ENCODE data around the gene SNU13.
"Not testable (repeated sequence)": the region's sequence is repeated elsewhere in the genome, so short reads cannot be mapped to it uniquely, and the experiment has no call there.

SNU13 gene

DNA sequence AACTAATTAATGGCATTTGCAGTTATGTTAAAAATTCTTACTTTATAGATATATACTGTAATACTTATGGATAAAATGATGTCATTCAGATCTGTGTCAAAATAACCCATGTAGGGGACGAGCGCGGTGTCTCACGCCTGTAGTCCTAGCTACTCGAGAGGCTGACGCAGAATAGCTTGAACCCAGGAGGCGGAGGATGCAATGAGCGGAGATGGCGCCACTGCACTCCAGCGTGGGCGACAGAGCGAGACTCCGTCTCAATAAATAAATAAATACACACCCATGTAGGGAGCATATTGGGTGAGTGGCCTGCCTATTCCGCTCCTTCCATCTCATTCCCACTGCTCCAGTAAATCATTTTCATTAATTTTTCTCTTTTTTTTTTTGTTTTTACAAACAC is 7.1 kb downstream of the SNU13 start:
- DNase-seq (ENCODE audit: low read depth): no peak

DNA sequence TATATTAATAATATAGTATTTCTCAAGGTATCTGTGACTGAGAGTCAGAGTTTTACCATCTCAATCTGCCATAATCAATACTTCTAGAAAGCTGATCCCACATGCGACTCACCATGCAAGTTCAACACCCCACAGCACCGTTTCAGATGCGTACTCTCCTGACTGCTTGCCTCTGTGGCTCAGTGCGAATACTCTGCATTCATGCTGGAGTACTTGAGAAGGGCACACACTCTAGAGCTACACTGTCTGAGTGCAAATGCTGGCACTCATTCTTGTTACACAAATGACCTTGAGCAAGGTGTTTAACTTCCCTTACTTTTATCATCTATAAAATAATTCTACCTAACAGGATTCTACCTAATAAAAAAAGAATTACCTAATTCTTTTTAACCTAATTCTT is 12.5 kb downstream of the SNU13 start:
- DNase-seq (ENCODE audit: low read depth): no peak

DNA sequence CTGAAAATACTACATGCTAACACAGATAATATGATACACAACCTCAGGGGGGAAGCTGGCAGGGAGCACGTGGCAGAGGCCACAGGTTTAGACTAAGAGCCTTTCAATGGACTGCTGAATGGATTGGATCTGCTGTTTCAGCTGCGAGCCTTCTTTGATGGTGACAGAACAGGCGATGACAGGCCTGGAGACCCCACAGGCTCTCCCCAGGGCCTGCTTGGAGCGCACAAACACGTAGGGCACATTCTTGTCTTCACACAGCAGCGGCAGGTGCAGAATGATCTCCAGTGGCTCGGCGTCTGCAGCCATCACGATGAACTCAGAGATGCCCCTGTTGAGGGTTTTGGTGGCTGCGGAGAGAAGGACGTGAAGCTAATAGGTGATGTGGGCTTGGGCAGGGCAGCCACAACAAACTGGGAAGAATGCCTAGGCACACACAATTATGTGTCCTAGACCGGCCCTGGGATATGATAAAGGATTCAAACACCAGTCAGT is 13.8 kb downstream of the SNU13 start:
- no peak for DNase-seq (ENCODE audit: low read depth)

DNA sequence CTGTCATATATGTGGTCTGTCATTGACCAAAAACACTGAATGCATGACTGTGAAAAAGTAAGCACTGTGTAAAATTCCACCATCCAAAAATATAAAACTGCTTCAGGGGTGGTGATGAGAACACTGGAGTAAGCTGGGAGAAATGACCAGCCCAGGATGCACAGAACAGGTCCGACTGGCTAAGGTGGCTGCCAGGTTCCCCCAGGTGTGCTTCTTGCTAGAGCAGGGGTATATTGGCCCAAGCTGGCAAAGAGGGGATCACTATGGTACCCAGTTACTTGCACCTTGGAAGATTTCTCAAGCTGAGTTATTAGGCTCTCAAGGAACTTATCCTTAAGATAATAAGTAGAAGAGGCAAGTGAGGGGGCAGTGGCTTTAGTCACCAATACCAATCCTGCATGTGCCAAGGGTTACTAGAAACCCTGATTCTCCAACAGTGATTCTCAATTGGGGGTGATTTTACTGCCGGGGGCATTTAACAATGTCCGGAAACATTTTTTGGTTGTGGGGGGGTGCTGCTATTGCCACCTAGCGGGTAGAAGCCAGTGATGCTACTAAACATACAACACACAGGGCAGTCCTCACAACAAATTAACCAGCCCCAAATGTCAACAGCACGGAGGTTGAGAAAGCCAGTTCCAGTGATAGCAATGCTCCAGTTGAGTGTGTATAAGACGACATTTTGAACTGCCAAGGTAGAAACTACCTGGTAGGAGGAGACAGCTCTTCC is 15.7 kb downstream of the SNU13 start:
- DNase-seq (ENCODE audit: low read depth): no peak

DNA sequence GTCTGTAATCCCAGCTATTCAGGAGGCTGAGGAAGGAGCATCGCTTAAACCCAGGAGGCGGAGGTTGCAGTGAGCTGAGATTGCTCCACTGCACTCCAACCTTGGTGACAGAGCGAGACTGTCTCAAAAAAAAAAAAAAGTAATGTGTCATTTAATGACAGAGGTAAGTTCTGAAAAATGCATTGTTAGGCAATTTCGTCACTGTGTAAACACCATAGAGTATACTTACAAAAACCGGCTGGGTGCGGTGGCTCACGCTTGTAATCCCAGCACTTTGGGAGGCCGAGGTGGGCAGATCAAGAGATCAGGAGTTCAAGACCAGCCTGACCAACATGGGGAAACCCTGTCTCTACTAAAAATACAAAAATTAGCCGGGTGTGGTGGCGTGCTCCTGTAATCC is 16.6 kb downstream of the SNU13 start:
- not testable (repeated sequence) for DNase-seq (ENCODE audit: low read depth)

DNA sequence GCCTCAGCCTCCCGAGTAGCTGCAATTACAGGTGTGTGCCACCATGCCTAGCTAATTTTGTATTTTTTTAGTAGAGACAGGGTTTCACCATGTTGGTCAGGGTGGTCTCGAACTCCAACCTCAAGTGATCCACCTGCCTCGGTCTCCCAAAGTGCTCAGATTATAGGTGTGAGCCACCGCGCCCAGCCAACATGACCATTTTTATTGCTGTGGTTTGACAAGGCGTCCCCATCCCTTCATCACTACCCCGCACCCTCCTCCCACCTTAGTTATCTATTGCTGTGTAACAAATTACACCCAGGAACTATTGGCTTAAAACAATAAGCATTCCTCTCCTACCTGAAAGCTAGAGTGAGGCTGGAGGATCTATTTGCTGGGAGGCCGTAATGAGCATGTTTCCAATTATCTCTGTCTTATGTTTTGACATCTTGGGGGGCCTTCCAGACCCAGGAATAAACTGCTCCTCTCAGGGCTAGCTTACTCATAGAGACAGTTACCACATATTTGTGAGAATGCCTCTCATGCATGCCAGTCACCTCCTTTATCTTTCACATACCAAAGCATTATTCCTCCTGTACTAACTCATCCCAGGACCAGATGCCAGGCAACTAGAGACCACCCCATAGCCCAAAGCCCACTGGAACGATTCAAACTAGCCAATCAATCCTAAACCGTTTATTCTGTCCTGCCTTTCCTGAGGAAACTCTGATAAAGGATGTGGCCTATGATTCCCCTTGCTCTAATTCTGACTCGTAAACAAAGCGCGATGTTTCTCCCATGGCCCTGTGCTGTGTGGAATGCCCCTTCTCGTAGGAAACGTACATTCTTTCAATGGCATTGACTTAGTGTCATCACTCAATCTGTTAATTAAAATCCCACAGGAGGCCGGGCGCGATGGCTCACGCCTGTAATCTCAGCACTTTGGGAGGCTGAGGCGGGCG is 19.4 kb downstream of the SNU13 start:
- no peak for DNase-seq (ENCODE audit: low read depth)

DNA sequence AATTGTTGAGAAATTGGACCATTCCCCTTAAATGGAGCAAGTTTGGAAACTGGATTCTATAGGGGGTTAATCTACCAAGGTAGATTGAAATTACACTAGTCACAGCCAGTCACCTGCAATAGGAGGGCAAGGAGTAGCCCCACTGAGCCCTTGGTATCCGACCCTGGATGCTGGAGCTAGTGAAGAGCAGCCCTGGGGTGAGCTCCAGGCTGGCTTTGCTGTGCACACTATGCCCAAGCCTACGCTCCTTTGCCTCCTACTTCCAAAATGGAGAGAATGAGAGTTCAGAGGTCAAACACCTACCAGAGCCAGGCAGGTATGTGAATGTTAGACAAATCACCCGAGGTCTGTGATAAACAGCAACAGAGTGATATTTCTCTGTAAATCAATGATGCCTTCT is 23.7 kb downstream of the SNU13 start:
- DNase-seq (ENCODE audit: low read depth): no peak

DNA sequence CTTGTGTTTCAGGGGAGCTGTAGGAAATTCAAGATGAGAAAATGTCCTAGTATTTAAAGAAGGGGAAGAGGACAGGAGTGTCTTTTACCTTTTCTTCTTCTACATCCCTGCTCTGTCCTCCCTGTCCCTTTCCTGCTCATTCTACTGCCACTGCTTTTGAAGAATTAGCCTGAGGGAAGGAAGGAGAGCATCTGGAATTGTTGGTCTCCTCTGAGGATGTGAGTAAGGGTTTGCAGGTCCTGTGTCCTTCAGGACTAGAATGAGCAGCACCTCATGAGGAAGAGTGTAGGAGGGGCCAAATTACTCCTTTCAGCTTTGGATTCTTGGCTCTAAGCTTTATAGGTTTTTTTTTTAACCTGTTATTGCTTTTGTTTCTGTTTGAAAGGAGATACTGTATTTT is 24.2 kb downstream of the SNU13 start:
- no peak for DNase-seq (ENCODE audit: low read depth)

DNA sequence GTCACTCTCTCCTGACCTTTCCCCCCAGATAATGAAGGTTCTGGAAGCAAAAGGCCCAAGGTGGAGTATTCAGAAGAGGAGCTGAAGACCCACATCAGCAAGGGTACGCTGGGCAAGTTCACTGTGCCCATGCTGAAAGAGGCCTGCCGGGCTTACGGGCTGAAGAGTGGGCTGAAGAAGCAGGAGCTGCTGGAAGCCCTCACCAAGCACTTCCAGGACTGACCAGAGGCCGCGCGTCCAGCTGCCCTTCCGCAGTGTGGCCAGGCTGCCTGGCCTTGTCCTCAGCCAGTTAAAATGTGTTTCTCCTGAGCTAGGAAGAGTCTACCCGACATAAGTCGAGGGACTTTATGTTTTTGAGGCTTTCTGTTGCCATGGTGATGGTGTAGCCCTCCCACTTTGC is 25.1 kb downstream of the SNU13 start:
- DNase-seq (ENCODE audit: low read depth): not testable (repeated sequence)

DNA sequence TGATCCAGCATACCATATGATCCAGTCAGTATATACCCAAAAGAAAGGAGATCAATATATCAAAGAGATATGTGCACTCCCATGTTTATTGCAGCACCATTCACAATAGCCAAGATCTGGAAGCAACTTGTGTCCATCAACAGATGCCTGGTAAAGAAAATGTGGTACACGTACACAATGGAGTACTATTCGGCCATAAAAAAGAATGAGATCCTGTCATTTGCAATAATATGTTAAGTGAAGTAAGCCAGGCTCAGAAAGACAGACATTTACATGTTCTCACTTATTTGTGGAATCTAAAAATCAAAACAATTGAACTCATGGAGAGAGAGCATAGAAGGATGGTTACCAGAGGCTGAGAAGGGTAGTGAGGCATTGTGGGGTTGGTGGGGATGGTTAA is 27.0 kb downstream of the SNU13 start:
- DNase-seq (ENCODE audit: low read depth): no peak

DNA sequence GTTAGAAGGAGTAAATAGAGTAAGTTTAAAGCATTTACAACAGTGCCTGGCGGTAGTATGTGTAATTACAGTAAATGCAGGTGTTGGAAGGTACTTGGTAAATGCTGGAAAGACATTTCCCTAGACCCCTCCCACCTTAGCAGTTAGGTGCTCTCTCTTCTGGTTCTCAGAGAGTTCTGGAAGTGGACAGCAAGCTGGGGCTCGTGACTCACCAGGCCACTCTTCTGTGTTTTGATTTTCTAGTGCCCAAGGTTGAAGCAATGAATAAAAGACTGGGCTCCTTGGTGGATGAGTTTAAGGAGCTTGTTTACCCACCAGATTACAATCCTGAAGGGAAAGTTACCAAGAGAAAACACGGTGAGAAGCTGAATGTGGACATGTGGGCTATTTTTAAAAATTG is 27.6 kb downstream of the SNU13 start:
- DNase-seq (ENCODE audit: low read depth): no peak

DNA sequence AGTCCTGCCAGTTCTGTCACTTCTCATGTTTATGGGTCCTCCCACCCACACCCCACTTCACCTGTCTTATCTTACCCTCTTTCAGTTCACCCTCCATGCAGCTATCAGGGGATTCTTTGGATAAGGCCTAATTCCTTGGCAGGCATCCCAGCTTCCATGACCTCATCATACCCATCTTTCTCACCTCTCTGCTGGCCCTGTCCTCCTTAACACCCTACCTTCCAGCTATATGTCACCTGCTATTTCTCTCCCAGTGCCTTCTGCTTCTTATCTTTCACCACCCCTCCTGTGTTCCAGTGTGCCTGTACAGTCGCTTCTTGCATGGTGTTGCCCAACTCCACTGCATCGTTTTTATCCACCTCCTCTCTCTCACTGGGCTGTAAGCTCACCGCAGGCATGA is 28.3 kb downstream of the SNU13 start:
- no peak for DNase-seq (ENCODE audit: low read depth)

DNA sequence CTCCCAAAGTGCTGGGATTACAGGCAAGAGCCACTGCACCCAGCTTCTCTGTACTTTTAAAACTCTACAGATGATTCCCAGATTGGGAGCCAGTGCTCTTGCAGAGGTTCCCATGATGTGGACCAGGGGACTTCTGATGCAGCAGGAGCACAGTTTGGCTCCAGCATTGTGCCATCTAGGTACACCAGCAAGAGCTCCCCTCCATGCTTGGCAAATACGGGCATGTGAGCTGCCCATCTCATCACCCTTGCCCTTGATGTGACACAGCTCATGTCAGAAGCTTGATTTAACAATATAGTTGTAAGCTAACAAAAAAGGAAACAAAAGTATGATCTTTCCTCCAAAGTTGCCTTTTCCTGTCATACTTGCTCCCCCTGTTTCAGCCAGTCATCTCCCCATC is 28.7 kb downstream of the SNU13 start:
- no peak for DNase-seq (ENCODE audit: low read depth)

DNA sequence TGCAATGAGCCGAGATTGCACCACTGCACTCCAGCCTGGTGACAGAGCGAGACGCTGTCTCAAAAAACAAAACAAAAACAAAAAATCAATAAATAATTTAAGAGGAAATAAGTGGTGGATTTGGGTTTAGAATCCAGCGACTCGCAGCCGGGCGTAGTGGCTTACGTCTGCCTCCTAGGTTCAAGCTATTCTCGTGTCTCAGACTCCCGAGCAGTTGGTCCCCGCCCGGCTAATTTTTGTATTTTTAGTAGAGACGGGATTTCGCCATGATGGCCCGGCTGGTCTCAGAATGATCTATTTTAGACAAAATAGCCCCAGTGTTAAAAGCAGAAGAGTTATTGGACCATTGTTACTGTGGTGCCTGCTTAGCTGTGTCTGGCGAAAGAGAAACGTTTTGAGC is 29.8 kb downstream of the SNU13 start:
- no peak for DNase-seq (ENCODE audit: low read depth)

DNA sequence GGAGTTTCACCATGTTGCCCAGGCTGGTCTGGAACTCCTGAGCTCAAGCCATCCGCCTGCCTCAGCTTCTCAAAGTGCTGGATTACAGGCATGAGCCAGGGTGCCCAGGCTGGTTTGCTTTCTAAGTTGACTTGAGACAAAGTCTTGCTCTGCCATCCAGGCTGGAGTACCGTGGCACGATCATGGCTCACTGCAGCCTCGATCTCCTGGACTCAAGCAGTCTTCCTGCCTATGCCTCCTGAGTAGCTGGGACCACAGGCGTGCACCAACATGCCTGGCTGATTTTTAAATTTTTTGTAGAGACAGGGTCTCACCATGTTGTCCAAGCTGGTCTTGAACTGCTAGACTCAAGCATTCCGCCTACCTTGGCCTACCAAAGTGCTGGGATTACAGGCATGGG is 31.0 kb downstream of the SNU13 start:
- DNase-seq (ENCODE audit: low read depth): no peak

DNA sequence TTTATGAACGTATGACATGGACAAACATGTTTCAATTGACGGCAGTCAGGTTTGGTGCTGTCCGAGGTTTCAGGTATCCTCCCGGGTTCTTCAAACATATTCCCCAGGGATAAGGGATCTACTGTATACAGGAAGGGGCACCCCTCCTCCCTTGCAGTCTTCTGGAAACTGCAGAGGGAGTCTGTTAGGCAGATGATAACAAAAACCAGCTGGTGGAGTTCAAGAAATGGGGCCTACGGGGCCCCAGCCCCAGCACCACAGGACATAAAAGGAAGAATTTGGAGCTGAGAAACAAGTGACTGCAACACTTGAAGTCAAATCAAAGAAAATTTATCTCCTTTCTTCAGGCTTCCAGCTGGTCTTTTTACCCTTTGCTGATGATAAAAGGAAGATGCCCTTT is 32.1 kb downstream of the SNU13 start:
- no peak for DNase-seq (ENCODE audit: low read depth)

DNA sequence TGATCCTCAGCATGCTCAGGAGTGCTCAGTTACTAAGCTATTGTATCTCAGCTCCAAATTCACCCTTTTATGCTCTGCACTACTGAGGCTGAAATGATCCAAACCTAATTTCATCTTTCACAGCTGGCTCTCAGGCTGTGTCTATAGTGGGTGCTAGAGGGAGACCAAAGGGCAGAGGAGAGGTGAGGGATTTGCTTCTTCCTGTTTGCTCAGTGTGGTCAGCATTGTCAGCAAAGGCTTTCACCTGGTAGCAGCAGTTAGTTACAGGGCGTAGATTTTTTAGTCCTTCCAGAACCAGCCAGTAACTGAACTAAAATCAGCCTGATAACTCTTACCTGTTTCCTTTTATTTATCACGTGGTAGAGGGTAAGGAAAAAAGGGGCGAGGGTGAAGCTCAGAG is 34.3 kb downstream of the SNU13 start:
- DNase-seq (ENCODE audit: low read depth): no peak

DNA sequence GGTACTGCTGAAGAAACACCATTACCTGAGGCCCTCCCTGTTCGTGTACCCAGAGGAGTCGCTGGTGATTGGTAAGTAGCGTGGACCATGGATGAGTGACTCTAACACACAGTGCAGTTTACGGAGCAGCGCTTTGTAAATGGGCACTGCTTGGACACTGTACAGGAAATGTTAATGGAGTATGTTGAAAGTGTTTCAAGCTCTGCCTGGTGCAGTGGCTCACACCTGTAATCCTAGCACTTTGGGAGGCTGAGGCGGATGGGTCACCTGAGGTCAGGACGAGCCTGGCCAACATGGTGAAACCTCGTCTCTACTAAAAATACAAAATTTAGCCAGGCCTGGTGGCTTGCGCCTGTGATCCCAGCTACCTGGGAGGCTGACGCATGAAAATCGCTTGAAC is 37.8 kb downstream of the SNU13 start:
- DNase-seq (ENCODE audit: low read depth): no peak

DNA sequence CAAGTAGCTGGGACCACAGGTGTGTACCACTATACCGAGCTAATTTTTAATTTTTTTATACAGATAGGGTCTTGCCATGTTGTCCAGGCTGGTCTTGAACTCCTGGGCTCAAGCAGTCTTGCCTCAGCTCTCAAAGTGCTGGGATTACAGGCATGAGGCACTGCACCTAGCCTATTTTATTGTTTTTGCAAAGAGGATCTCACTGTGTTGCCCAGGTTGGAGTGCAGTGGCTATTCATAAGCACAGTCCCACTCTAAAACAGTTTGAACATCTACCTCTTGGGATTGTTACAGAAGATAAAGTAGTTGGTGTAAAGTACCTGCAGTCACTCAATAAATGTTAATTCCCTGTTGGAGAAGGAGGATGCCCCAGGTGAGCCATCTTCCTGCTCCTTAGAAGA is 38.4 kb downstream of the SNU13 start:
- DNase-seq (ENCODE audit: low read depth): no peak

DNA sequence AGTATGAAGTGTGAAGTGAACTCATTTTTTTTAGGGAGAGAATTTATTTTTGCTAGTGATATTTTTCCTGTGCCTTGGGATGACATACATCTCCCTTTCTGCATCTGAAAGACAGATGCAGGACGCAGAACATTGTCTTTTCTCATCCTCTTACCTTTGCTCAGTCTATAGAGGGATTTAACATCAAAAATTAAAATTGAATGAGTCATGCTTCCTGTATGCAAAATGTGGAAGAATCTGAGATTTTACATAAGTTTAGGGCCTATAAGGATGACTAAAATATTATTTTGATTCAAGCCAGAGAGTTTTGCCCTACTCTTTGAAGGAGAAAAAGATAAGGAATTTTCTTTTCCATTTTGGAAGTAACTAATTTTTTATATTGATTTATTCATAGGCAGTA is 40.2 kb downstream of the SNU13 start:
- DNase-seq (ENCODE audit: low read depth): no peak

DNA sequence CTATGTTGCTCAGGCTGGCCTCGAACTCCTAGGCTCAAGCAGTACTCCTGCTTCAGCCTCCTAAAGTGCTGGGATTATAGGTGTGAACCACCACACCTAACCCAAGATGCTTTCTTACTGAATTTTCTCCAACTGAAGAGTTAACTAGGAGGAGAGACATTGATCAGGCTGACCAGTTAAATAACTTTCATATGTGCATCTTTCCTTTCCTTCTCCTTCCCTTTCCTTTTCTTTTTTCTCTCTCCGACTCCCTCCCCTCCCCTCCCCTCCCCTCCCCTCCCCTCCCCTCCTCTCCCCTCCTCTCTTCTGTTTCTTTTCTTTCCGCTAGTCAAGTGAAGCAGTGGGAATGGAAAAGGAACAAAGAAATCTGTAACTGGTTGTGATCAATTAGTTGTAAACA is 40.9 kb downstream of the SNU13 start:
- DNase-seq (ENCODE audit: low read depth): no peak

DNA sequence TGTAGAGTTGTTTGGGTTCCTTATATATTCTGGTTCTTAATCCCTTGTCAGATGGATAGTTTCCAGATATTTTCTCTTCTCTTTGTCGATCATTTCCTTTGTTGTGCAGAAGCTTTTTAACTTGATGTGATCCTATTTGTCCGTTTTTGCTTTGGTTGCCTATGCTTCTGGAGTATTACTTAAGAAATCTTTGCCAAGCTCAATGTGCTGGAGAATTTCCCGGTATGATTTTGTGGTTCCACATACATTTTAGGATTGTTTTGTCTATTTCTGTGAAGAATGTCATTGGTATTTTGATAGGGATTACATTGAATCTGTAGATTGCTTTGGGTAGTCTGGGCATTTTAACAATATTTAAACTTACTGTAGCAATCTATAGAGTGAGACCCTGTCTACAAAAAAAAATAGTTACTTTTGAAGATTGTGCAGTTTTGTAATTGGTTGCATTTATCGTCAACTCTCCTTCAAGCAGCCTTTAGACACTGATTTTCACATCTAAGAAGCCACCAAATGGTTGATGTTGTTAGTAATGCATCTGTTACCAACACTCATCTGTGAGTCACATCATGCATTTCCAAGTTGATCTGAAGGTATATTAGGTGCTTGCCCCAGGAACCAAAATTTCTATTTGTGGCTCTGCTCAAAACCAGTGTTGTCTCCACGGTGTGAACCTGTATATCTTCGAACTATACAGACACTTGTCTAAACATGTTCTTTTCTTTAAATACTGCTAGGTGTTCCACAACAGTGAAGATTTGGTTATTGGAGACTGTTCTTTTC is 46.1 kb downstream of the SNU13 start:
- no peak for DNase-seq (ENCODE audit: low read depth)

DNA sequence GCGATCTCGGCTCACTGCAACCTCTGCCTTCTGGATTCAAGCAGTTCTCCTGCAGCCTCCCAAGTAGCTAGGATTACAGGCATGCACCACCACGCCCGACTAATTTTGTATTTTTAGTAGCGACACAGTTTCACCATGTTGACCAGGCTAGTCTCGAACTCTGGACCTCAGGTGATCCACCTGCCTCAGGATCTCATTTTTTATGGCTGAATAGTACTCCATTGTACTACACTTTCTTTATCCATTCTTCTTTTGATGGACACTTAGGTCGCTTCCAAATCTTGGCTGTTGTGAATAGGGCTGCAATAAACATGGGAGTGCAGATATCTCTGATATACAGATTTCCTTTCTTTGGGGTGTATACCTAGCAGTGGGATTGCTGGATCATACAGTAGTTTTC is 46.8 kb downstream of the SNU13 start:
- DNase-seq (ENCODE audit: low read depth): no peak
